ENCODE data around the gene B4GALT3. TPM values are rescaled to one million over a fixed set of nuclear protein-coding genes. Genes with fewer than 3 reads are reported as not detected.

Gene B4GALT3
- total RNA-seq, 1 donor from 2014 or later = 12.9 TPM

GRCh38 chr1:161223805-161224694, 46.7 kb upstream of the B4GALT3 start:
- no peak for DNase-seq (ENCODE audit: low read depth)
- FAIRE-seq = no peak
- no peaks in the 10 kb centered on the region for H3K27me3 ChIP-seq (ENCODE audit: control insufficient read depth, insufficient read depth, low read length)
- TF ChIP-seq CTCF (IDR thresholded peaks at IDR 0.05; ENCODE audit: insufficient read depth, low read length, severe bottlenecking) = no peak
- no peak overlapping the region for H3K4me3 ChIP-seq (ENCODE audit: low read depth, low read length)
- H3K36me3 ChIP-seq (ENCODE audit: control insufficient read depth, insufficient read depth, low read length) = peaks cover 5% of the 10 kb centered on the region

- no peak for FAIRE-seq
- no peak for TF ChIP-seq CTCF (IDR thresholded peaks at IDR 0.05; ENCODE audit: insufficient read depth, low read length, severe bottlenecking)
- Histone ChIP-seq H3K4me3 (ENCODE audit: low read depth, low read length) (no peak overlapping the region), H3K27me3 (ENCODE audit: control insufficient read depth, insufficient read depth, low read length) (no peaks in the 10 kb centered on the region), H3K36me3 (ENCODE audit: control insufficient read depth, insufficient read depth, low read length) (no peaks in the 10 kb centered on the region)
- DNase-seq (ENCODE audit: low read depth) = no peak
These were observed 45.1 kb upstream of the B4GALT3 start for GRCh38 chr1:161222175-161223019.

- Histone ChIP-seq H3K27me3 (ENCODE audit: control insufficient read depth, insufficient read depth, low read length) (no peaks in the 10 kb centered on the region), H3K36me3 (ENCODE audit: control insufficient read depth, insufficient read depth, low read length) (no peaks in the 10 kb centered on the region), H3K4me3 (ENCODE audit: low read depth, low read length) (no peak overlapping the region)
- FAIRE-seq (no peak), DNase-seq (ENCODE audit: low read depth) (no peak)
- TF ChIP-seq CTCF (IDR thresholded peaks at IDR 0.05; ENCODE audit: insufficient read depth, low read length, severe bottlenecking) = no peak
These were observed 42.7 kb upstream of the B4GALT3 start for GRCh38 chr1:161220002-161220401.

GRCh38 chr1:161219078-161219892, 42.0 kb upstream of the B4GALT3 start:
- no peak for TF ChIP-seq CTCF (IDR thresholded peaks at IDR 0.05; ENCODE audit: insufficient read depth, low read length, severe bottlenecking)
- no peaks in the 10 kb centered on the region for H3K36me3 ChIP-seq (ENCODE audit: control insufficient read depth, insufficient read depth, low read length)
- no peaks in the 10 kb centered on the region for H3K27me3 ChIP-seq (ENCODE audit: control insufficient read depth, insufficient read depth, low read length)
- DNase-seq (ENCODE audit: low read depth) (no peak), FAIRE-seq (no peak)
- no peak overlapping the region for H3K4me3 ChIP-seq (ENCODE audit: low read depth, low read length)

- DNase-seq (ENCODE audit: low read depth) (no peak), FAIRE-seq (no peak)
- Histone ChIP-seq H3K4me3 (ENCODE audit: low read depth, low read length) (no peak overlapping the region), H3K27me3 (ENCODE audit: control insufficient read depth, insufficient read depth, low read length) (no peaks in the 10 kb centered on the region), H3K36me3 (ENCODE audit: control insufficient read depth, insufficient read depth, low read length) (peaks cover 6% of the 10 kb centered on the region)
- no peak for TF ChIP-seq CTCF (IDR thresholded peaks at IDR 0.05; ENCODE audit: insufficient read depth, low read length, severe bottlenecking)
These were observed 41.2 kb upstream of the B4GALT3 start for GRCh38 chr1:161218301-161219077.
